Activated CD8-positive, alpha-beta T cell treated with anti-CD3 and anti-CD28 coated beads, Interleukin-2, amount 10 ng/mL, durations not matched to agents 7 days and 5 days (primary cell): ENCODE results near the gene NUB1. TPM values are rescaled to one million over a fixed set of nuclear protein-coding genes. Genes with fewer than 3 reads are reported as not detected.

Experiments
- ATAC-seq: fragments of 150-1000 bp; cut with Tn5 transposase; one replicate; pipeline ENCODE4 v1.10.0; 2021; ENCODE audit warnings: moderate library complexity
- CTCF ChIA-PET: fragments of 350-600 bp; sonication (Branson Sonifier 250); formaldehyde crosslinking; loops from one replicate; lab custom pipeline; 2021; ENCODE audit warnings: antibody characterized with exemption; lab: Charles Lee
- POLR2A ChIA-PET: fragments of 350-600 bp; sonication (Branson Sonifier 250); formaldehyde crosslinking; loops from one replicate; lab custom pipeline; 2021; ENCODE audit warnings: antibody characterized with exemption; lab: Charles Lee
- DNase-seq: peaks from one replicate; pipeline ENCODE4 v3.0.0-alpha.2; 2020
- H3K27ac Mint-ChIP-seq: one replicate; pipeline ENCODE4 v1.8.0; 2021; ENCODE audit warnings: mild to moderate bottlenecking, mixed read lengths
- H3K27me3 Mint-ChIP-seq: one replicate; pipeline ENCODE4 v1.8.0; 2021; ENCODE audit warnings: low read depth, mixed read lengths
- H3K36me3 Mint-ChIP-seq: one replicate; pipeline ENCODE4 v1.8.0; 2021; ENCODE audit warnings: low read depth, mixed read lengths
- H3K4me1 Mint-ChIP-seq: one replicate; pipeline ENCODE4 v1.8.0; 2021; ENCODE audit warnings: low read depth, mixed read lengths
- H3K4me3 Mint-ChIP-seq: one replicate; pipeline ENCODE4 v1.8.0; 2021; ENCODE audit warnings: mild to moderate bottlenecking, mixed read lengths
- H3K9me3 Mint-ChIP-seq: one replicate; pipeline ENCODE4 v1.8.0; 2022; ENCODE audit warnings: mixed read lengths; ENCODE audit not compliant: insufficient read depth
- total RNA-seq, 2 experiments: library from RNA; stranded (reverse); gene quantifications; one replicate each; pipeline ENCODE4 v1.2.3, GENCODE V29; 2021

Gene NUB1
- total RNA-seq, 2 experiments from 2014 or later, result 59.0 to 59.2 TPM

- H3K27ac Mint-ChIP-seq, result no peak overlapping the region
- DNase-seq (no peak), ATAC-seq (no peak)
- no peaks in the 10 kb centered on the region for H3K36me3 Mint-ChIP-seq
- peaks cover 23% of the 10 kb centered on the region for H3K27me3 Mint-ChIP-seq
- no peak overlapping the region for H3K4me3 Mint-ChIP-seq
- ChIA-PET CTCF (interaction anchor here (0.6 to 3.9 kb wide), 4 partner anchors 9 to 176 kb away, joined by 3 to 21 read pairs (median 8); no protein-coding TSS in a partner anchor), POLR2A (no interaction called here)
- peaks cover 23% of the 10 kb centered on the region for H3K4me1 Mint-ChIP-seq
- peaks cover 3% of the 10 kb centered on the region for H3K9me3 Mint-ChIP-seq
Measured at GRCh38 chr7:151306860-151307259, 34.8 kb upstream of the NUB1 start.

GRCh38 chr7:151307536-151307935, 34.1 kb upstream of the NUB1 start:
- Mint-ChIP-seq H3K36me3 (no peaks in the 10 kb centered on the region), H3K27ac (no peak overlapping the region), H3K4me1 (peaks cover 23% of the 10 kb centered on the region), H3K4me3 (no peak overlapping the region), H3K9me3 (peaks cover 3% of the 10 kb centered on the region), H3K27me3 (peaks cover 21% of the 10 kb centered on the region)
- ATAC-seq (no peak), DNase-seq (no peak)
- ChIA-PET CTCF (no interaction called here), POLR2A (no interaction called here)

DNA sequence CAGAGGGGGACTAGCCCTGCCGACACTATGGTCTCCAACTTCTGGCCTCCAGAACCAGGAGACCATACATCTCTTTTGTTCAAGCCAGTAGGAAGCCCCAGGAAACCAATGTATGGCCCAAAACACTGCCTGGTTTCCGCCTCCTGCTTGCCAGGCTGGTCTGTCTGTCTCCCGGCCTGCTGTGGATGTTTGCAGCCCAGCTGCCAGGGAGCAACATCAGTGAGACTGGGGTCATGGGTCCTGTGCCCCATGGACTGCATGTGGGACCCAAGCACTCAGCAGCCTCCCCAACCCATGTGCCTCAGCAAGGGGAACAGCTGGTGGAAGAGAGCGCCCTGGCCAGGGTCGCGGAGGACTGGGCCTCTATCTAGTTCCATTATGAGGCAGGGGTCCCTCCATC, 33.4 kb upstream of the NUB1 start:
- Mint-ChIP-seq H3K27me3 (peaks cover 21% of the 10 kb centered on the region), H3K9me3 (peaks cover 3% of the 10 kb centered on the region), H3K4me3 (no peak overlapping the region), H3K4me1 (peaks cover 23% of the 10 kb centered on the region), H3K36me3 (no peaks in the 10 kb centered on the region), H3K27ac (no peak overlapping the region)
- DNase-seq, result no peak
- ATAC-seq, result no peak
- POLR2A ChIA-PET, result no interaction called here
- CTCF ChIA-PET, result interaction anchor here (1.4 kb wide), 1 partner anchor 44 kb away, joined by 3 read pairs; no protein-coding TSS in a partner anchor

DNA sequence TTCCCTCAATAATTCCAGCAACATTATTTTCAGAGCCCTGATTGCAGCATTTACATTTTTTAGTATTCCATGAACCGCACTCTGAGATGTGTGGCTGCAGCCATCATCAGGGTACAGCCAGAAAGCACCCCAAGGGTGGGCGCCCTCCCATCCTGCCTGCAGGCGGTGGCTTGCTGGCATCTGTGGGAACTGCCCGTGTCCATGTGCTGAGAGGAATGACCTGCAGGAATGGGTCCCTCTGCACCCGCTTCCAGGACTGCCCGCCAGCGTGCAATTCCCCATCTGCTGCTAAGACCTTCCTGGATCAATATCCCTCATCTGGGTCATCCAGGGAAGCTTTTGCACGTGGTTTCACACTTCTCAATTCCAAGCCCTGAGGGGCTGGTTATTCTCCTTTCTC, 32.8 kb upstream of the NUB1 start:
- Mint-ChIP-seq H3K27ac (no peak overlapping the region), H3K36me3 (no peaks in the 10 kb centered on the region), H3K4me3 (no peak overlapping the region), H3K4me1 (peaks cover 20% of the 10 kb centered on the region), H3K27me3 (peaks cover 21% of the 10 kb centered on the region), H3K9me3 (peaks cover 3% of the 10 kb centered on the region)
- DNase-seq, result no peak
- no peak for ATAC-seq
- CTCF ChIA-PET, result interaction anchor here (1.4 to 3.0 kb wide), 2 partner anchors 43 to 65 kb away, joined by 3 to 10 read pairs; no protein-coding TSS in a partner anchor
- POLR2A ChIA-PET, result no interaction called here

DNA sequence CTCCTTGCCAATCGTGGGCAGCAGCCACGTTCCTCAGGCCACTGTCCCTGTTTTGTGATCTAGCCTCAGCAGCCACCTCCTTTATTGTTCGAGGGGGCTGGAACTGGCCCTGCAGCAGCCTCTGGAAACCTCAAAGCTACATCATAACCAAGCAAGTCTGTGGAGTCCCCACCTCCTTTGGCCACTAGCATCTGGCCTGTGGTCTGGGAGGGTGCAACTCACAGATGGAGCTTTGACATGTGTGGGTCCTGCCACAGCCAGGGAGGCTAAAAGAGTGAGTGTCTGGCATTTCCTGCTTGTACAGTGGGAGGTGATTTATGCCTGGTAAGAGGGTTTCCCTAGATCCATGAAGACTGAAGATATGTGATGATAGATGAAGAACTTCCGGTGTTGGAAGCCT, 32.3 kb upstream of the NUB1 start:
- CTCF ChIA-PET, result interaction anchor here (0.8 to 3.0 kb wide), 7 partner anchors 25 to 185 kb away, joined by 3 to 28 read pairs (median 10); no protein-coding TSS in a partner anchor
- Mint-ChIP-seq H3K27ac (no peak overlapping the region), H3K4me3 (no peak overlapping the region), H3K9me3 (peaks cover 3% of the 10 kb centered on the region), H3K36me3 (no peaks in the 10 kb centered on the region), H3K4me1 (peaks cover 22% of the 10 kb centered on the region), H3K27me3 (peaks cover 21% of the 10 kb centered on the region)
- ATAC-seq (no peak), DNase-seq (no peak)
- POLR2A ChIA-PET, result interaction anchor here (1.2 kb wide), 1 partner anchor 211 kb away, joined by 3 read pairs; the partner anchor contains the start of gene RHEB

- DNase-seq (no peak), ATAC-seq (no peak)
- Mint-ChIP-seq H3K9me3 (peaks cover 3% of the 10 kb centered on the region), H3K36me3 (no peaks in the 10 kb centered on the region), H3K27ac (no peak overlapping the region), H3K4me3 (no peak overlapping the region), H3K27me3 (peaks cover 12% of the 10 kb centered on the region), H3K4me1 (peaks cover 21% of the 10 kb centered on the region)
- ChIA-PET POLR2A (interaction anchor here (1.1 kb wide), 1 partner anchor 30 kb away, joined by 3 read pairs; no protein-coding TSS in a partner anchor), CTCF (interaction anchor here (1.0 to 3.0 kb wide), 11 partner anchors 9 to 187 kb away, joined by 3 to 28 read pairs (median 7); partner anchors contain the start of gene NUB1)
Measured at GRCh38 chr7:151310578-151310977, 31.0 kb upstream of the NUB1 start.

DNA sequence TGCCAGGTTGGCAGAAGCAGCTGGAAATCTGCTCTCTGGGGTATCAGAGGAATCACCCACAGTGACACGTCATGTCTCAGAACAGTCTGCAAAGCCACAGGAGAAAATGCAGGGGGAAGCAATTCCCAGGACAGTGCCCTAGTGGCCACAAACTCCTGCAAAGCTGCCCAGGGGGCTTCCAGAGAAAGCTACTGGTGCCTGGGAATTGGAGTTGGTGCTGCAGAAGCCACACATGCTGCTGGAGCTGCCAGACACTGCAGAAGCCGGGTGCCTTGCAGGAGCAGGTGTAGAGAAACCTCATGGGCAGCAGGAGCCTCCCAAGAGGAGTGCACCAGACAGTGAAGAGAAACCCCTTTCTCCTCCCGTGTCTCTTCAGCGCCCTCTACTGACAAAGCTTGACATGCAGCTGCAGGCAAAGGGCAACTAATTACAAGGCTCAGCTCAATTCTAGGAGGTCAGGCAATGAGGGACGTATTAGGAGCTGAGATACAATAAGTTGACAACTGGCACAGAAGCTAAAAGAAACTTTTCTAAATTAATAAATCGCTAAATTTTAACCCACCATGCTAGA, 30.2 kb upstream of the NUB1 start:
- no peak for ATAC-seq
- peaks cover 3% of the 10 kb centered on the region for H3K9me3 Mint-ChIP-seq
- peak; percentile 54 for DNase-seq

DNA sequence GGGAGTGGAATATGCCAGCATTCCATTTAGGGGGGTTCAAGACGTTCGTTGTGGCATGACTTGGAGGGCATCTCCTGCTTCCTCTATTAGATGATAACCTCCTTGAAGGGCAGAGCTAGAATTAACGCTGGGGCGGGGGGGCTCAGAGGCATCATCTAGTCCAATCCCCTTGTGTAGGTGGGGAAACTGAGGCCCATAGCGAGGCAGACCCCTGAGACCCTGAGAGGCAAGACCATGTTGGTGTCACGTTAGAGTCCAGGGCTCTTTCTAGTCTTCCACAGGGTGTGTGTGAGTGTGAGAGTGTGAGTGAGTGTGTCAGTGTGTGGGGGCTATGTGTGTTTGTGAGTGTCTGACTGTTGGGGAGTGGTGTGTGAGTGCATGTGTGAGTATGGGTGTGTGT, 29.3 kb upstream of the NUB1 start:
- POLR2A ChIA-PET, result no interaction called here
- H3K9me3 Mint-ChIP-seq, result peaks cover 3% of the 10 kb centered on the region
- ATAC-seq (no peak), DNase-seq (no peak)
- H3K36me3 Mint-ChIP-seq, result no peaks in the 10 kb centered on the region
- peaks cover 20% of the 10 kb centered on the region for H3K4me1 Mint-ChIP-seq
- peaks cover 5% of the 10 kb centered on the region for H3K27me3 Mint-ChIP-seq
- CTCF ChIA-PET, result no interaction called here
- H3K4me3 Mint-ChIP-seq, result no peak overlapping the region
- H3K27ac Mint-ChIP-seq, result no peak overlapping the region

More for the DNA sequence above, 30.2 kb upstream of the NUB1 start:
- Mint-ChIP-seq H3K36me3 (no peaks in the 10 kb centered on the region), H3K4me3 (no peak overlapping the region), H3K27ac (no peak overlapping the region), H3K27me3 (peaks cover 6% of the 10 kb centered on the region), H3K4me1 (peaks cover 15% of the 10 kb centered on the region)
- CTCF ChIA-PET, result interaction anchor here (0.6 to 3.0 kb wide), 15 partner anchors 8 to 169 kb away, joined by 3 to 28 read pairs (median 5); partner anchors contain the start of gene NUB1
- POLR2A ChIA-PET, result interaction anchor here (0.9 to 1.1 kb wide), 2 partner anchors 30 to 39 kb away, joined by 3 read pairs; no protein-coding TSS in a partner anchor

GRCh38 chr7:151312831-151313809, 28.5 kb upstream of the NUB1 start:
- Mint-ChIP-seq H3K4me3 (no peak overlapping the region), H3K9me3 (peaks cover 3% of the 10 kb centered on the region), H3K36me3 (no peaks in the 10 kb centered on the region), H3K4me1 (peaks cover 22% of the 10 kb centered on the region), H3K27ac (no peak overlapping the region), H3K27me3 (peaks cover 5% of the 10 kb centered on the region)
- ChIA-PET CTCF (interaction anchor here (3.2 to 9.5 kb wide), 2 partner anchors 39 to 470 kb away, joined by 9 to 209 read pairs; no protein-coding TSS in a partner anchor), POLR2A (interaction anchor here (3.2 kb wide), 1 partner anchor 38 kb away, joined by 32 read pairs; no protein-coding TSS in a partner anchor)
- no peak for ATAC-seq
- DNase-seq, result no peak

DNA sequence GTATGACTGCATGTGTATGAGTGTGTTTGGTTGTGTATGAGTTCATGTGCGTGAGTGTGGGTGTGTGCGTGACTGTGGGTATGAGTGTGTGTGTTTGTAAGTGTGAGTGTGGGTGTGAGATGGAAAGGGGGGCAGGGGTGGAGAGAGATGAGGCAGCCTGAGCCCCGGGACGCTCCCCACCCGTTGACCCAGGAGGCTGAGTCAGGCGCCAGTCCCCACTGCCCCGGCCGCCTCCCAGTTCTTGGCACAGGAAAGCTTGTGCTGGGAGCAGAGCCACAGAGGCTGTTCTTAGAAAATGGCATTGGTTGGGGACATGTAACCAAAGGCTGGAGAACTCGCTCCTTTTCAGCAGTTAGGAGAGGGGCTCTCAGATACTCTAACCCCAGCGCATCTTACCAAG, 27.8 kb upstream of the NUB1 start:
- Mint-ChIP-seq H3K27ac (no peak overlapping the region), H3K4me3 (no peak overlapping the region), H3K36me3 (peaks cover 2% of the 10 kb centered on the region), H3K9me3 (peaks cover 6% of the 10 kb centered on the region), H3K4me1 (peaks cover 22% of the 10 kb centered on the region), H3K27me3 (peaks cover 5% of the 10 kb centered on the region)
- DNase-seq, result no peak
- ATAC-seq, result no peak
- POLR2A ChIA-PET, result interaction anchor here (0.7 to 3.2 kb wide), 2 partner anchors 20 to 37 kb away, joined by 3 to 32 read pairs; no protein-coding TSS in a partner anchor
- CTCF ChIA-PET, result interaction anchor here (1.2 to 9.5 kb wide), 6 partner anchors 14 to 469 kb away, joined by 4 to 209 read pairs (median 60); partner anchors contain the start of gene NUB1

GRCh38 chr7:151314401-151314800, 27.2 kb upstream of the NUB1 start:
- Mint-ChIP-seq H3K4me1 (peaks cover 18% of the 10 kb centered on the region), H3K27me3 (peaks cover 2% of the 10 kb centered on the region), H3K27ac (peak overlapping the region; percentile 79), H3K36me3 (peaks cover 6% of the 10 kb centered on the region), H3K4me3 (no peak overlapping the region), H3K9me3 (peaks cover 9% of the 10 kb centered on the region)
- ATAC-seq (no peak), DNase-seq (no peak)
- ChIA-PET CTCF (interaction anchor here (0.6 to 9.5 kb wide), 15 partner anchors 14 to 562 kb away, joined by 3 to 209 read pairs (median 6); partner anchors contain the start of gene NUB1), POLR2A (interaction anchor here (0.7 to 3.2 kb wide), 2 partner anchors 20 to 37 kb away, joined by 3 to 32 read pairs; no protein-coding TSS in a partner anchor)
